CD4-positive, alpha-beta memory T cell (primary cell): Measurements from ENCODE around the gene ELANE. TPM values are rescaled to one million over a fixed set of nuclear protein-coding genes. Genes with fewer than 3 reads are reported as not detected.

ENCODE experiments used
- CTCF ChIA-PET: fragments of 350-600 bp; sonication (Branson Sonifier 250); formaldehyde crosslinking; loops from one replicate; lab custom pipeline; 2021; ENCODE audit warnings: inconsistent platforms; ENCODE audit not compliant: partially characterized antibody; lab: Charles Lee
- POLR2A ChIA-PET: fragments of 350-600 bp; sonication (Branson Sonifier 250); formaldehyde crosslinking; loops from one replicate; lab custom pipeline; 2021; ENCODE audit not compliant: partially characterized antibody; lab: Charles Lee
- DNase-seq, 5 donors: peaks; one replicate each; pipeline versions ENCODE4 v3.0.0 to v3.0.0-alpha.2; 2020 to 2022; ENCODE audit warnings: mixed read lengths in 1 of 5
- H3K27ac ChIP-seq: one replicate; pipeline ENCODE4 v1.7.0; 2013; ENCODE audit warnings: low read depth, low read length
- H3K27me3 ChIP-seq: 2 replicates; pipeline ENCODE4 v1.7.0; 2013; ENCODE audit warnings: mild to moderate bottlenecking, low read length, moderate library complexity; ENCODE audit not compliant: insufficient read depth
- H3K36me3 ChIP-seq: 2 replicates; pipeline ENCODE4 v1.7.0; 2013; ENCODE audit warnings: mild to moderate bottlenecking, low read length, moderate library complexity; ENCODE audit not compliant: insufficient read depth
- H3K4me1 ChIP-seq: 2 replicates; pipeline ENCODE4 v1.7.0; 2013; ENCODE audit warnings: mild to moderate bottlenecking, low read length, moderate library complexity; ENCODE audit not compliant: insufficient read depth
- H3K4me3 ChIP-seq, 2 donors: one replicate each; pipeline ENCODE4 v1.7.0; 2013; ENCODE audit warnings: low read length in 2 of 2, mild to moderate bottlenecking in 1 of 2
- H3K9me3 ChIP-seq, 2 donors: one replicate each; pipeline ENCODE4 v1.7.0; 2013; ENCODE audit warnings: low read length in 2 of 2, control low read depth in 1 of 2; ENCODE audit not compliant: control insufficient read depth in 1 of 2
- H3K27ac Mint-ChIP-seq, 7 donors: one replicate each; pipeline ENCODE4 v1.8.0; 2020 to 2021; ENCODE audit warnings: mixed read lengths in 7 of 7, mild to moderate bottlenecking in 6 of 7, inconsistent platforms in 3 of 7, moderate library complexity in 3 of 7
- H3K27me3 Mint-ChIP-seq, 2 donors: one replicate each; pipeline ENCODE4 v1.8.0; 2020 to 2021; ENCODE audit warnings: mixed read lengths in 2 of 2
- H3K36me3 Mint-ChIP-seq, 2 donors: one replicate each; pipeline ENCODE4 v1.8.0; 2020 to 2021; ENCODE audit warnings: mixed read lengths in 2 of 2, inconsistent platforms in 1 of 2, mild to moderate bottlenecking in 1 of 2
- H3K4me1 Mint-ChIP-seq, 4 donors: one replicate each; pipeline ENCODE4 v1.8.0; 2020 to 2021; ENCODE audit warnings: mixed read lengths in 4 of 4, mild to moderate bottlenecking in 1 of 4
- H3K4me3 Mint-ChIP-seq, 8 donors: one replicate each; pipeline ENCODE4 v1.8.0; 2020 to 2021; ENCODE audit warnings: mixed read lengths in 8 of 8, mild to moderate bottlenecking in 7 of 8, moderate library complexity in 6 of 8, inconsistent platforms in 3 of 8
- H3K9me3 Mint-ChIP-seq, 8 donors: one replicate each; pipeline ENCODE4 v1.8.0; 2020 to 2021; ENCODE audit warnings: mixed read lengths in 8 of 8, mild to moderate bottlenecking in 5 of 8, inconsistent platforms in 3 of 8, moderate library complexity in 1 of 8
- intact Hi-C: fragments of 100-400 bp; cut with micrococcal nuclease; formaldehyde crosslinking; loops from one replicate; pipeline ENCODE4 v1.15.1; 2023
- polyA plus RNA-seq, 2 donors: library from polyadenylated mRNA; unstranded; fragments of 300-500 nt; fragmentation: Illumina TruSeq; gene quantifications; one replicate each; pipeline ENCODE4 v1.2.3, GENCODE V29; 2021
- total RNA-seq, 2 experiments: library from RNA; stranded (reverse); gene quantifications; one replicate each; pipeline ENCODE4 v1.2.3, GENCODE V29; 2021

Gene ELANE
- total and polyA plus RNA-seq, 4 experiments from 2014 or later, result not detected

DNA sequence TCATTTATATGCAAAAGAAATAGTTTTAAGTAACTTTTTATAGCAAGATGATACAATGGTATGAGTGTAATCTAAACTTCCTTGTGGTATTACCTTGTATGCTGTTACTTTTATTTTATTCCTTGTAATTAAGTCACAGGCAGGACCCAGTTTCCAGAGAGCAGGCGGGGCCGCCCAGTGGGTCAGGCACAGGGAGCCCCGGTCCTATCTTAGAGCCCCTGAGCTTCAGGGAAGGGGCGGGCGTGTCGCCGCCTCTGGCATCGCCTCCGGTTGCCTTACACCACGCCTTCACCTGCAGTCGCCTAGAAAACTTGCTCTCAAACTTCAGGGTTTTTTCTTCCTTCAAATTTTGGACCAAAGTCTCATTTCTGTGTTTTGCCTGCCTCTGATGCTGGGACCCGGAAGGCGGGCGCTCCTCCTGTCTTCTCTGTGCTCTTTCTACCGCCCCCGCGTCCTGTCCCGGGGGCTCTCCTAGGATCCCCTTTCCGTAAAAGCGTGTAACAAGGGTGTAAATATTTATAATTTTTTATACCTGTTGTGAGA is 40.5 kb upstream of the ELANE start:
- Histone ChIP-seq H3K4me3 (no peak overlapping the region), H3K27me3 (no peaks in the 10 kb centered on the region), H3K27ac (no peak overlapping the region), H3K4me1 (no peaks in the 10 kb centered on the region), H3K36me3 (peaks cover 44% of the 10 kb centered on the region), H3K9me3 (no peaks in the 10 kb centered on the region)
- intact Hi-C loops, result no loop called here
- H3K4me3 Mint-ChIP-seq, result no peak overlapping the region
- CTCF ChIA-PET, result no interaction called here
- H3K27ac Mint-ChIP-seq, result peak overlapping the region in 2 of 7 donors; percentile 23 to 64
- POLR2A ChIA-PET, result interaction anchor here (1.4 kb wide), 1 partner anchor 11 kb away, joined by 4 read pairs; no protein-coding TSS in a partner anchor
- no peak for DNase-seq
- peaks cover 38 to 39% of the 10 kb centered on the region in 2 donors for H3K36me3 Mint-ChIP-seq
- H3K27me3 Mint-ChIP-seq, result no peaks in the 10 kb centered on the region
- H3K4me1 Mint-ChIP-seq, result peaks cover 9 to 13% (median 12%) of the 10 kb centered on the region in 4 donors
- H3K9me3 Mint-ChIP-seq, result peaks cover 0 to 12% (median 0%) of the 10 kb centered on the region in 8 donors

GRCh38 chr19:812049-812746 is 39.9 kb upstream of the ELANE start:
- H3K27me3 ChIP-seq, result no peaks in the 10 kb centered on the region
- POLR2A ChIA-PET, result interaction anchor here (1.1 to 1.4 kb wide), 2 partner anchors 12 to 17 kb away, joined by 4 read pairs; no protein-coding TSS in a partner anchor
- H3K9me3 ChIP-seq, result no peaks in the 10 kb centered on the region
- DNase-seq, result no peak
- peaks cover 32 to 37% of the 10 kb centered on the region in 2 donors for H3K36me3 Mint-ChIP-seq
- no peak overlapping the region for H3K4me3 Mint-ChIP-seq
- H3K9me3 Mint-ChIP-seq, result peaks cover 0 to 15% (median 0%) of the 10 kb centered on the region in 8 donors
- no peaks in the 10 kb centered on the region for H3K27me3 Mint-ChIP-seq
- H3K27ac ChIP-seq, result no peak overlapping the region
- CTCF ChIA-PET, result no interaction called here
- H3K36me3 ChIP-seq, result peaks cover 37% of the 10 kb centered on the region
- peaks cover 8 to 13% (median 10%) of the 10 kb centered on the region in 4 donors for H3K4me1 Mint-ChIP-seq
- H3K4me1 ChIP-seq, result no peaks in the 10 kb centered on the region
- peak overlapping the region in 1 of 7 donors; percentile 64 for H3K27ac Mint-ChIP-seq
- intact Hi-C loops, result no loop called here
- no peak overlapping the region for H3K4me3 ChIP-seq

DNA sequence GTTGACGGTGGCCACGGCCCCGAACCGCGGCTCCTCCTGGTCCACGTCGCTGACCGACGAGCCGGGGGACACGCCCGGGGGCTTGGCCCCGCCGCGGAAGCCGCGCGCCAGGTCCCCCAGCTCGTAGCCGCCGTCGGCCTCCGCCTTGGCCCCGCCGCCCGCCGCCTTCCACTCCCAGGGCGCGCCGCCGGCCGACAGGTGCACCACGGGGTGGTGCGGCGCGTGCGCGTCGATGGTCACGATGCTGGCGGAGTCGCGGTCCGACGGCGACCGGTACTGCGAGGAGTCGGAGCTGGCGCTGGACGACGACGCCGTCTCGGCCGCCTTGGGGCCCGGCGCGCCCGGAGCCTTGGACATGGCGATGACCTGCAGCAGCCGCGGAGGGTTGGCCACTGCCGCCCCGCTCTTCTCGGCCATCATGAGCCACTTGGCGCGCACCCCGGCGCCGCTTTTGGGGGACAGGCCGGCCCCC is 39.3 kb upstream of the ELANE start:
- no peaks in the 10 kb centered on the region for H3K4me1 ChIP-seq
- POLR2A ChIA-PET, result interaction anchor here (1.1 kb wide), 1 partner anchor 17 kb away, joined by 4 read pairs; no protein-coding TSS in a partner anchor
- H3K9me3 Mint-ChIP-seq, result peaks cover 0 to 14% (median 0%) of the 10 kb centered on the region in 8 donors
- peaks cover 26 to 31% of the 10 kb centered on the region in 2 donors for H3K36me3 Mint-ChIP-seq
- H3K4me1 Mint-ChIP-seq, result peaks cover 2 to 8% (median 4%) of the 10 kb centered on the region in 4 donors
- H3K27ac ChIP-seq, result no peak overlapping the region
- peaks cover 32% of the 10 kb centered on the region for H3K36me3 ChIP-seq
- H3K4me3 ChIP-seq, result no peak overlapping the region
- CTCF ChIA-PET, result no interaction called here
- H3K27ac Mint-ChIP-seq, result no peak overlapping the region
- H3K4me3 Mint-ChIP-seq, result no peak overlapping the region
- no peaks in the 10 kb centered on the region for H3K27me3 Mint-ChIP-seq
- DNase-seq, result no peak
- H3K27me3 ChIP-seq, result no peaks in the 10 kb centered on the region
- H3K9me3 ChIP-seq, result no peaks in the 10 kb centered on the region
- intact Hi-C loops, result no loop called here

- Mint-ChIP-seq H3K27ac (peak overlapping the region in 3 of 7 donors; percentile 29 to 36 (median 32)), H3K4me1 (peaks cover 0 to 8% (median 3%) of the 10 kb centered on the region in 4 donors), H3K4me3 (peak overlapping the region in 1 of 8 donors; percentile 21), H3K27me3 (no peaks in the 10 kb centered on the region), H3K9me3 (peaks cover 0 to 14% (median 0%) of the 10 kb centered on the region in 8 donors), H3K36me3 (peaks cover 22 to 28% of the 10 kb centered on the region in 2 donors)
- no peaks in the 10 kb centered on the region for H3K9me3 ChIP-seq
- no peaks in the 10 kb centered on the region for H3K4me1 ChIP-seq
- H3K4me3 ChIP-seq, result no peak overlapping the region
- CTCF ChIA-PET, result no interaction called here
- H3K27ac ChIP-seq, result no peak overlapping the region
- no peaks in the 10 kb centered on the region for H3K27me3 ChIP-seq
- intact Hi-C loops, result no loop called here
- DNase-seq, result no peak
- peaks cover 25% of the 10 kb centered on the region for H3K36me3 ChIP-seq
- POLR2A ChIA-PET, result interaction anchor here (1.1 to 1.7 kb wide), 2 partner anchors 16 to 18 kb away, joined by 4 to 7 read pairs; partner anchors contain the start of gene PTBP1
Measured at GRCh38 chr19:813219-814151, 38.6 kb upstream of the ELANE start.

DNA sequence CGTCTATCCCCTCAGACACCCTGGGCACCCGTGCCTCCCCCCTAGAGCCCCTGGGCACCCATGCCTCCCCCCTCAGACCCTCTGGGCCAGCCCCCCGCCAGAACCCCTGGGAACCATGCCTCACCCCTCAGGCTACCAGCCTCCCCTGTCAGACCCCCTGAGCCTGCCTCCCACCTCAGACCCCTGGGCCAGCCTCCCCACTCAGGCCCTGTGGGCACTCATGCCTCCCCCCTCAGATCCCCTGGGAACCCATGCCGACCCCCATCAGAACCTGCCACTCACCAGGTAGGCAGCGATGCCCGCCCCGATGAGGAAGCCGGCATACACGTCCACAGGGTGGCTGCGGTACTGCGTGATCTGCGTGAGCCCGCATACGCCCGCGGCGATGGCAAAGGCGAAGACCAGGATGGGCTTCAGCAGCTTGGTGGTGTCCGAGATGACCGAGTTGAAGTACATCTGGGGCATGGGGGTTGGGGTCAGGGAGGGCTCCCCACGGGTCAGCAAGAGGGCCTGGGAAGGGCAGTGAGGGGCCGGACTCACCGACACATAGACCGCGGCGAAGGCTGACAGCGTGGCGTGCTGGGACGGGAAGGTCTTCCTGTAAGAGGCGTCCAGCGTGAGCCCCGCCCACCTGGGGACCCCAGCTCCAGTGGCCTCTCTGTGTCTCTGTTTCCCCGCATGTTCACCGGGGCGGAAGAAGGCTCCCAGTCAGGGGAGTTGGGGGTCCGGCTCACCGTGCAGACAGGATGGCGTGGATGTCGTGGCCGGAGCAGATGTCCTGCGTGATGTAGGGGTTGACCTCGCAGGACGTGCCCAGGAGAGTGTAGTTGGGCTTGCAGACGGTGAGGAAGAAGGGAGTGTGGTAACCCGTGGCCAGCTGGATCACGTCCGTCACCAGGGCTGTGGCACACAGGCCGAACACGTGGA is 37.7 kb upstream of the ELANE start:
- CTCF ChIA-PET, result no interaction called here
- no peak overlapping the region for H3K27ac ChIP-seq
- H3K4me1 Mint-ChIP-seq, result peaks cover 0 to 8% (median 3%) of the 10 kb centered on the region in 4 donors
- no peak for DNase-seq
- no peaks in the 10 kb centered on the region for H3K27me3 ChIP-seq
- no peaks in the 10 kb centered on the region for H3K4me1 ChIP-seq
- H3K4me3 ChIP-seq, result no peak overlapping the region
- peak overlapping the region in 1 of 8 donors; percentile 46 for H3K4me3 Mint-ChIP-seq
- peak overlapping the region in 3 of 7 donors; percentile 32 to 68 (median 35) for H3K27ac Mint-ChIP-seq
- H3K9me3 Mint-ChIP-seq, result peaks cover 0 to 14% (median 0%) of the 10 kb centered on the region in 8 donors
- no peaks in the 10 kb centered on the region for H3K27me3 Mint-ChIP-seq
- no peaks in the 10 kb centered on the region for H3K9me3 ChIP-seq
- peaks cover 22 to 27% of the 10 kb centered on the region in 2 donors for H3K36me3 Mint-ChIP-seq
- H3K36me3 ChIP-seq, result peaks cover 18% of the 10 kb centered on the region
- intact Hi-C loops, result no loop called here
- POLR2A ChIA-PET, result interaction anchor here (1.1 to 1.7 kb wide), 2 partner anchors 15 to 17 kb away, joined by 3 to 7 read pairs; partner anchors contain the start of gene PTBP1

DNA sequence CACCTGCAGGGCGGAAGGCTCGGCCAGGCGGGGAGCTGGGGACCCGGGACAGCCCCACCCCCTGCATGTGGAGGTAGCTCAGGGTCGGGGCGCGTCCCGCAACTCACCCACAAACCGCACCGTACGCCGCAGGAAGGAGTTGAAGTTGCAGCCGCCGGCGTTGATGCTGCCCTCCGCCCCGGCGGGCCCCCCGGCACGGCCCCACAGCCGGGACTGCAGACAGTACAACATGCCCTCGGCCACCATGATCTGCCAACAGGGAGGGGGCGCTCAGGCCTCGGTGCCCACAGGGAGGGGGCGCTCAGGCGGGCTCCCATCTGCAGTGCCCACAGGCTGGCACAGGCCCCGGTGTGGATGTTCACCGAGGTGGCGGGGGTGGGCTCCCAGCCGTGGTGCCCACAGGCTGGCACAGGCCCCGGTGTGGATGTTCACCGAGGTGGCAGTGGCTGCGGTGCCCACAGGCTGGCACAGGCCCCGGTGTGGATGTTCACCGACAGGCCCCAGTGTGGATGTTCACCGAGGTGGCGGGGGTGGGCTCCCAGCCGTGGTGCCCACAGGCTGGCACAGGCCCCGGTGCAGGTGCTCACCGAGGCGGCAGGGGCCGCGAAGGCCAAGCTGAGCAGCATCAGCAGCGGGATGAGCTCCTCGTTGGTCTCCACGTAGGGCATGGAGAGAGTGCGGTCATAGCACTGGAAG is 36.9 kb upstream of the ELANE start:
- Histone ChIP-seq H3K4me3 (no peak overlapping the region), H3K9me3 (no peaks in the 10 kb centered on the region), H3K27ac (no peak overlapping the region), H3K4me1 (no peaks in the 10 kb centered on the region), H3K27me3 (no peaks in the 10 kb centered on the region), H3K36me3 (peaks cover 10% of the 10 kb centered on the region)
- POLR2A ChIA-PET, result interaction anchor here (1.1 to 1.7 kb wide), 2 partner anchors 16 to 18 kb away, joined by 3 to 7 read pairs; partner anchors contain the start of gene PTBP1
- intact Hi-C loops, result no loop called here
- CTCF ChIA-PET, result no interaction called here
- Mint-ChIP-seq H3K36me3 (peaks cover 14 to 19% of the 10 kb centered on the region in 2 donors), H3K27ac (peak overlapping the region in 2 of 7 donors; percentile 35 to 77), H3K9me3 (peaks cover 0 to 14% (median 0%) of the 10 kb centered on the region in 8 donors), H3K27me3 (no peaks in the 10 kb centered on the region), H3K4me3 (peak overlapping the region in 1 of 8 donors; percentile 46), H3K4me1 (peaks cover 0 to 8% (median 3%) of the 10 kb centered on the region in 4 donors)
- DNase-seq, result no peak
